EL (cell line): ENCODE results near the gene TSC22D1.
A peak's percentile ranks its signal among the peaks of the same experiment; 100 is the strongest.

ENCODE experiments used
- DNase-seq: peaks from one replicate; pipeline ENCODE4 v3.0.0-alpha.2; 2016

Gene TSC22D1

DNA sequence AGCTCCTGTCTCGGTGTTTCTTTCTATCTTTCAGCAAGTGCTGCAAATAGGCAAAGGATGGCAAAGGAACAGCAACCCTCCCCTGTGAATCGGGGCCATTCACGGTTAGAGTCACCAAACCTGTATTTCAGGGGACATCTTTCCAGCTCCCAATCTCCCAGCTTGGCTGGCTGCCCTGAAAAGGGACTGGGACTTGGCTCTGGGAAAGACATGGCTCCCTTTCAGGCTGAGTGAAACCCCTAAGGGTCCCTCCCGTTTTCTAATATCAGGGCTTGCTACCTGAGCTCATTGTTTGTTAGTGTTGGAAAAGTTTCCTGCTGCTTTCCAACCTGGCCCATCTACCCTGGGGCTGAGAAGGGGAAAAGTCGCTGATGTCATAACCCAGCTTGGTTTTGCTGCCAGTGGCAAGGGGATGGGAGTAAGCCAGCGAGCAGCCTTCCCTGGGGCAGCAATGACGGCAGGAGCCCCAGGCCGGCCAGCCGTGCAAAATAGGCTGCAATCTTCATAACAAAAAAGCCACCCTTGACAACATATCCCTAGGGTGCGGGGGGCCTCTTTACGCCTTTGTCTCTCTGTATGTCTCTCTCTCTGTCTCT, 172.6 kb downstream of the TSC22D1 start:
- no peak for DNase-seq

DNA sequence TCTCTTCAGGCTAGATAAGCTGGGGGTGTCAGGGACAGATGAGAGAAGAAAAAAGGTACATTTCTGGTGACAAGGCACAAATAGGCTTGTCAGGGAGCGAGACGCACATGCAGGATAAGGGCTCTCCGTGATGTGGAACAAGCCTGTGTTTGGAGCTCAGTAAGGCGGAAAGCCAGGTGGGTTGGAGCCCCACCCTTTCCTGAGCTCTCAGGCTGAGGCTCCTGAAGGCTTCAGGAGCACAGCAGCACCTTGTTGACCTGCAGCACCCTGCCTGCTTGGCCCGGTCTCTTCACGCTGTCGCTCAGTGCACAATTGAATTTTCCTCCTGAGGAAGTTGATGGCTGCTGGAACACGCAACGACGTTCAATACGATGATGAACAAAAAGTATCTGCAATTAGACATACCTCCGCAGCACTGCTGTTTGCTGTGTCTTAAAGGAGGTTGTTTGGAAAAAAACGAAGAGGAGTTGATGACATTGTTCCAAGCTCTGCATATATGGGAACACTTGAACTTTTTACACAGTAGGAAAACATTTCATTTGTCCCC, 173.2 kb downstream of the TSC22D1 start:
- no peak for DNase-seq

DNA sequence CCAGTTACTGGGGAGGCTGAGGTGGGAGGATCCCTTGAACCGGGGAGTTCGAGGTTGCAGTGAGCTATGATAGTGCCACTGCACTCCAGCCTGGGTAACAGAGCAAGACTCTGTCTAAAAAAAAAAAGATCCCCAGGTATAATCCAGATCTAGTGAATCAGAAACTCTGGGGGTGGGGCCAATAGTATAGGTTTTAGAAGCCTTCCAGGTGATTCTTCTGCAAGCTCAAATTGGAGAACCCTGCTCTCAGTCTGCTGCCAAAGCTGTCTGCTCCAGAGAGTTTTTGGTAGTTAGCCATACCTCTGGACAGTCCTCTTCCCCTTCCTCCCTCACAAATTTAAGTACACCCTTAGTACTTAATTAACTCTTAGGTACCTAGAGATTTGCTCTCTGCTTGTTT, 174.6 kb downstream of the TSC22D1 start:
- no peak for DNase-seq

DNA sequence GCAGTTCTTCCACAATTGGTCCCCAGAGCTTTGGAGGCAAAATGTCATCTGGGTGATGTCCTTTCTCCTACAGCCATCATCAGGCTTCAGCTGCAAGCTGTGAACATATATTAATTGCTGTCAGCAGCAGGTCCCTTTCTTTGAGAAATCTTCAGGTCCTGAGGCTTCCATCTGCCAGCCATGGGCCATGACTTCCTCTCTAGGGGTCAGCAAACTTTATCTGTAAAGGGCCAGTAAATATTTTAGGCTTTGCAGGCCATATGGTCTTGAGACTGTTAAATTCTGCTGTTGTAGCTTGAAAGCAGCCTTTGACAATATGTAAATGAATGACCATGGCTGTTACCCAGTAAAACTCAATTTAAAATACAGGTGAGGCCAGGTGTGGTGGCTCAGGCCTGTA, 175.4 kb downstream of the TSC22D1 start:
- DNase-seq: no peak

DNA sequence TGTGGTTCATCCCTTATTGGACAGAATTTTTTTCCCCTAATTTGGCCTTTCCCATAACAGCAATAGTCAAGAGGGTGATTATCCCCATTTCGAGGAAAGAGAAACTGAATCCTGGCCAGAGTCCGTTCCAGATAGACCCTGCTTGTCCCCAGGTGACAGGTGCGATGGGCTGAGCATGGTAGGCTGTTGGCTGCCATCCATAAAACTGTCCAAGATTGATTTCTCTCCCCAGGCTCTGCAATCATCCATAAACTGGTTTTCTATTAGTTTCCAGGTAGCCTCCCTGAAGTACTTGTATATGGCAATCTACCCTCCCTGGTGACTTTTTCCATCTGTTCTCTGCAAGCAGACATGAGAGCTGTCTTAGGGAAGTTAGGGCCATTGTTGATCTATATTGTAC, 177.1 kb downstream of the TSC22D1 start:
- DNase-seq: no peak

DNA sequence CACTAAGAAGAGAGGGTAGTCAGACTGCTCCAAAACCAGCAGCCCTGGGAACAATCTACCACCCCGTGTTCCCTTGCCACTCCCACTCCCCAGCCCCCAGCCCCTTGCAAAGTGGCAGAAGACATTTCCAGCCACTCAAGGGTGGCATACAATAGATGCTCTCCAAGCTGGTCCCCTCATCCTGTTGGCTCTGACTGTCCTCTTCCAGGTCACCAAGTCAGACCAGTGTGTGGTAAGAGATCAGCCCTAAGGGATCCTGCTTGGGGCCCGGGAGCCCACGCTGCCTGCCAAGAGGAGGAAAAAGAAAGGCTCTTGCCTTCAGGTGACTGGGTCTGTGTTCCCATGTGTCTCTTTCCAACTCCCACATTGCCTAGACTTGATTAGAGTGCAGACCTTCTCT, 177.5 kb downstream of the TSC22D1 start:
- DNase-seq: no peak

DNA sequence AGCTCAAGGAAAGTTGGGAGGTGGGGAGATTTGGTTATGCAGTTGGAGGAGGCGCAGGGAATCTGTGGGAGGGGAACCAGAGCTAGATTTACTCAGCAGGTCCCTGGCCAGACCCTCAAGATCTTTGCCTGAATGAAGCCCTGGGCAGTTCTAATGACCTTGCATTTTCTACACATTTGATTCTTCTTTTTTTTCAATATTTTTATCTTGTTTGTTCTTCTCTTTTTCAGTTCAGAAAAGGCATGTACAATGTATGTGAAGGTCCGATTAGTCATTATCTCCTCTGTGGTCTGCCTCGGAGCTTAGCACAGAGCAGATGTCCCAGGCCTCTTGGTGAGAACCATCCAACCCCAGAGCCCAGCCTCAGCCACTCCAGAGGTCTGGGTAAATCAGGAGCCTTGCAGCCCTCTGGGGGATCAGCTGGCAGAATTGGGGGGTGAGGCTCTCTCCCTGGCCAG, 178.3 kb downstream of the TSC22D1 start:
- DNase-seq: no peak

DNA sequence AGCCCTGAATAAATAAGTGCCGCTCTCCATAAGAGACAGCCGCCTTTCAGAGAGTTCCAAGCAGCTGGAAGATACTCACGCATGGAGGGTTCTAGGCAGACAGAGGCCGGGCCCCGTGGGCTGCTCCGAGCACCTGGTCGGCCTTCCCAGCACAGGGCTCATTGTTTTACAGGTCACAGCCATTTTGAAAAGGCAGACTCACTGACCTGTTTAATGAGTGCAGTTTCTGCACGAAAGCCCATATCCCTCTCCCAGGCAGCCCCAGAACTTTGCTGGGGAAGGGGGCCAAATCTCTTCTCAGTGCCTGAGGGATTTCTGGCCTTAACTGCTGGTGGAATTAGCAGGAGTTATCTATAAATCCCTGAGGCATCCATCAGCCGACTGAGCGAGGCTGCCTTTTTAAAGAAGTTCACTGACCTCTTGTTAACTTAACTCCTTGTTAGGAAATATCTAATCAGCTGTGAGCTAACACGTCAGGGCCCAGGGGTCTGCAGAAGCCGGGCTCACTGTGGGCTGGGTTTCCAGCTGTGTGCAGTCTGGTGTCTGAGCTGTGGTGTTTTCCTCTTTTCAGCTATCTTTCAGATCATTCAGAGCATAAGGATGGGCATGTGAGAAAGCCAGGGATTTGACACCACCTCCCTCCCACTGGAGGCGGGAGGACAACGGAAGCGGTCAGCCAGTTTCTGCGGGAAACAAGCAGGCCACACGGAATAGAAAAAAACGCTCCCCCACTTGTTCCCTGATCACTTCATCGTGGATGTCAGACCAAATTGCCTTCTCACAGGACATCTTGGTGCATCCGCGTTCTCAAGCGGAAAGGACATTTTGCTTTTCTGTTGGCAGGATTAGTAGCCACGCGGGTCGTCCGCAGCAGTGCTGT, 179.2 kb downstream of the TSC22D1 start:
- peak; percentile 21 for DNase-seq

DNA sequence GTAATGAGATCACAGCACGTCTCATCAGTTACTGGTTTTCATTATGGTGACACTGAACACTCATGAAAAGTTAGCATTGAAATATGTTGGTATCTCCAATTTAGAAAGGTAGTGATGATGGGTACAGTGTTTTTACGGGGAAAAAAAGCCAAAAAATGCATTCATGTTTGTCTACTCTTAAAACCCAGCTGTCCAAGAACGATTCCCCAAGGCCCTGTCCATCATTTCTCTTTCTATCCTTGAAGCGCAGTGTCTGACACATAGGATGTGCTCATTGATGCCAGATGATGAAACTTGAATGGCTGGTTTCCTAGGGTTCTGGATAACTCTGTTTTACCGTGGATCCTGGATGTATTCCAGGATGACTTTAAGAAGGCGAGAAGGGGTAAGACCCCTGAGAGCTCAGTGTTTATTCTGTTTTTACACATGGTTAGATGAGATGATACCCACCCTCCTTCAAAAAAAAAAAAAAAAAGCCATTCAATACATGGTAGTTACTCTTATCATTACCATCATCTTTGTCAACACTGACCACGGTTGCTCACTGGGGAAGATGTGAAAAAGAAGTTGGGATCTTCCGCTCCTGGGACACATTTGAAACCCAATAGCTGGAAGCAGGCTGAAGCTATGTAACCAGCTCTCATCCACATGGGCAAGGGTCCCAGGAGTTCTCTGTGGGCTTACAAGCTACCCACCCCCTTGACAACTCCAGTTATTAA, 180.0 kb downstream of the TSC22D1 start:
- no peak for DNase-seq

DNA sequence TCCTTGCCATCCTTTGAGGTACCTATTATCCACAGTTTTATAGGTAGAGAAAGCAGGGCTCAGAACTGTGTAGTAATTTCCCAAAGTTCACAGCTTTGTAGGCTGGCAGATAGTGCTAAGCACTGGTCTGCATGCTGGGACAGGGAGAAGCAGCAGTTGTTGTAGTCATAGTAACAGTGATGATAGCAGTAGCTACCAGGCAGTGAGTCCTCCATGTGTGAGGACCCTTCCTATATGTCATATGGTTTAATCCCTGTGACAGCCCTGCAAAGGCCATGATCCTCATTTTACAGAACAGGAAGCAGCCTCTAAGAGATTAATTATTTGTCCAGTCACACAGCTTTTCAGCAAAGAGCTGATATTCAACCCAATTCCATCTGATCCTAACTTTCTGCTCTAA, 181.5 kb downstream of the TSC22D1 start:
- no peak for DNase-seq

DNA sequence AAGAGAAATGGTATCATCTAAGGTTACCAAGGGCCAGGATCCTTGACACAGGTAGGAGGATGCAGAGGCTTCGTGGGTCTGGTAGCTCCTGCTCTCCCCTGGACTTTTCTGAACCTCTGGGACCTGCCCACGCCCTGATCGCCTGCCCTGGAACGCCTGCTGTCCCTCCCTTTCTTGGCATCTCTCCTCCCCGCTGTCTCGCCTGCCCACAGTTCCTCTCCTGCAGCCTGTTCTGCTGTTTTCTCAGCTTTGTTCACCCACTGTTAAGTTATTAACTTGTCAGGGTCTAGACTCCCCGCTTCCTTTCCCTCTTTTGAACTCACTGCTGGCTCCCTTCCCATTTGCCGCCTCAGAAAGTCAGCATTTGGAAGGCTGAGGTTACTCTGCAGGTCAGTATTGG, 182.7 kb downstream of the TSC22D1 start:
- no peak for DNase-seq

DNA sequence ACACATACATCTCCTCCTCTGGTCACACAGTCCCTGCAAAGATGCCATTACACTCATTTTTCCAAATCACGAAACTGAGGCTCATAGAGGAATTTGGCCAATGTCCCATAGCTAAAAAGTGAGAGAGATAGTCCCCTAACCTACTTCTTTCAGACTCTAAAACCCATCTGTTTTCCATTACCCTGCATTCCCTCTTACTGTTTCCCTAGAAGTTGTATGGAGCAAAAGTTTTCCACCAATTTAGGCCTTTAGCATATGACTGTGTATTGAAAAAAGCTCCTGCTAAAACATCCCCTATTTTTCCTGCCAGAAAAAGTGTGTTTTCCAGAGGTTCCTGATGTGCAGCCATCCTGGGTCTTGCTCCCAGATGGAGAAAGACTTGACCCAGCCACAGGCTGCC, 186.3 kb downstream of the TSC22D1 start:
- DNase-seq: no peak

DNA sequence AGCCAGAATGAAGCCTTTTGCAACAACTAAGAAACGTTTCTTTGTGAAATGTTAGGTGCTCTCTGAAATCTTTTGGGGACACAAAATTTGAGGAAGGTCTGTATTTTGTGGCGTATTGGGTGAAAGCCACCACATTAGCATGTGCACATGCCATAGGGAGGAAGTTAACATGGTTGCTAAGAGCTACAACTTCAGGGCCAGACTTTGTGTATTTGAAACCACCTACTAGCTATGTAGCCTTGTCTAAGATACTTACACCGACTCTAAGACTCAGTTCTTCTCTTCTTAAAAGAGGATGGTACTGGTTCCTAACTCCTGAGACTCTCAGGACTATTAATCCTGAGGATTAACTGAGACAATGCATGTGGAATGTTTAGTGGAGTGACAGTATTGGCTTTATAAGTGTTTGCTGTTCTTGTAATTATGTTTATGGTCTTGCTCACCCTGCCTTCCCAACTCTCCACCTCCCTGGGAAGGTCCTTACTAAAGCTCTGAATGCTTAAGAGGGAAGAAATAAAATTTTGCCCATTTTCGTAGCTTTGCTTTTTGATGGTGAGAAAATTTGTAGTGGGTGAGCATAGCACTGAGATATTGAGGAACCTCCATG, 187.0 kb downstream of the TSC22D1 start:
- no peak for DNase-seq

DNA sequence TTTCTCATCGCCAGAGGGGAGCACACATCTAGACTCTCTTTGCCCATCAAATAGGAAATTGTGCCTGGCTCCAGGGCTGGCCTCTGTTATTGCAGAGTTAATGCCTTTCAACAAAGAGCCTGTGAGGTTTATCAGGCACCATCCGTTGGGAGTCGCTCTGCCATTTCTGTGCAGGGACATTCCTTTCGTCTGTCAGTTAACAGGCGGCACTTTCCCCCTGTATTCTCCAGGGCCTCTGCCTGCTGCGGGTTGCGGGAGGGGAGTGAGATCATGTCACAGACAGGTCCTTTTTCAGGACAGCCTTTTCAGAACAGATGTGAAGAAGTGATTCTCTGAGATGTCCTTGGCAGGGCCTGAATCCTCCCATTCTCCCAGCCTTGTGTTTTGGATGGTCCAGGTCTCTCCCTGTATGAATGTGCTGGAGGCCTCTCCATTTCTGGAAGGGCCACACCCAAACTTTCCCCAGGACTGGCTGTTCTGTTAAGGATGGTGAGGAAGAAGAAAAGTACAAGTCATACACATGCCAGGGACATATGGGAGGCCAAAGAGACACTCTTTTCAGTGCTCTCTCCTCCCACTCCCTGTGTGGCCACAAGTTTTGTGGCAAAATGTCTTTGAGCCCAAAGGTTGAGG, 187.6 kb downstream of the TSC22D1 start:
- no peak for DNase-seq

DNA sequence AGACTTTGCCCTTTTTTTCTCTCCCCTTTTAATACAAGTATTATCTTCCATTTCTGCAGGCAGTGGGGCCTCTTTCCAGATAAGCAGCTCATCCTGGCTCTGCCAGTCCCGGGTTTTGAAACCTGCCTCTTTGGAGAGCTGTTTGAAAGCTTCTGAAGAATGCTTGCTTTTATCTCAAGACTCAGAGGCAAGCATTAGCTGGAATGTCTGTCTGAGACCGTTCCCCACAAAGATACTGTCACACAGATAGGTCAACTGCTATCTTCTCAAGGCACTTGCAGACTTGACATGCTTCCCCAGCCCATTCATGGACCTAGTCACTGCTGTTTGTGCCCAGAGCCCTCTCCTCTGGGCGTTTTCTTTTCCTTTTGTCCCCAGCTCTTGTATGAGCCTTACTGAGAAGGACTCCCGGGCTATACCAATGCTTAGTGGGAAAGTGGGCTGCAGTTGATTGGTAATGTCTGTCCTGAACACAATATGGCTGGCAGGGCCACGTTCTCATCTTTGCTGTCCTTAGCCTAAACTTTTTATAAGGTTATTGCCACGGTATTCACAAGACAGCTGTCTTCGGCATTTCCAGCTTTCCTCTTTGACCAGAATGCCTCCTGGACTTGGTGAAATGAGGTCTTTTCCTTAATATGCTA, 189.1 kb downstream of the TSC22D1 start:
- DNase-seq: no peak

DNA sequence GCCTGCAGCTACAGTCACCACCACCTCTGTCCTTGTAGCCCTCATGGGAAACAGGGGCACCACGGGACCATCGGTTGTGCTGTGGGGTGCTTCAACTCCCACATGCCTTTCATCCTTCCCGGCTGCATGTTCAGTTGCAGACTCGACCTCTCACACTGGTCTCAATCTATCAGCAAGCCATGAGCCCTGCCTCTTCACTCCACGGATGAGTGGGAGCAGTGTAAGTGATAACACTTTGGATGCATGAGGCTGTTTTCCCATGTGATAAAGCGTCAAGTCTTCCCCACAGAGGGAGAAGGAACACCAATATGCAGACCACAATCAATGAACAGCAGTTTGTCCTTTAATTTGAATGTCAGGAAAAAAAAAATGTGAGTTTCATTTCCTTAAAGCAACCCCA, 190.3 kb downstream of the TSC22D1 start:
- no peak for DNase-seq

DNA sequence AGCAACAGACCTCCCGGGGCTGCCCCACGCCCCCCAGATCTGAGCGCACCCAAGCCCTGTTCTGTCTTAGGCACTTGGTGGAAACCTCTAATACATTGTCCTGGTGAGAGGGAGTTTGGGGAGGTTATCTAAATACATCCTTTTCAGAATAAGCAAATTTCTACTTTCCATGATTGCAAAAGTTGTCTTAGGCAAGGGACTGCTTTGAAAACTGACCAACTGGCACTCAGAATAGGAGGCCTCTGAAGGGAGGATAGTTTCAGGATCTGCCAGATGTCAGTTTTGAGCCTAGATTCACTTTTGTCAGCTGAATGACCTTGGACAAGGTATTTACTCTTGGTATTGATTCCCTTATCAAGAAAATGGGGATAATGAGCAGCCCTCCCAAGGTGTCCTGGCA, 190.7 kb downstream of the TSC22D1 start:
- DNase-seq: no peak

DNA sequence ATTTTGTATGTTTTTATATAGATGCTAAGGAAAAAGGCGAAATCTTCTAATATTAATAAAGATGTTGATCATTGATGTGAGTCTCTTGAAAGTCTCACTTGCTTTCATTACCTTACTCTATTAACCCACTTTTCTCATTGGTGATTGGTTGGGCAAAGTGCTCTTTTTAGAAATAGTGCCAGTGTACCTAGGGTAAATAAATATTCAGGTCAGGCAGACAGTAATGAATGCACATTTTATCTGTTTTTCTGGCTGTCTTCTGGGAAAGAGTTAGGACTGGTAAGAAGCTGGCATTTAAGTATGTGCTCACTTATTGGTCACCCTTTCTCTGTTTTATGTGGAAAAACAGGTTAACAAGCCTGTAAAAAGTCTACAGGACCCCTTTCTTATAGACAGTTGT, 191.4 kb downstream of the TSC22D1 start:
- no peak for DNase-seq

DNA sequence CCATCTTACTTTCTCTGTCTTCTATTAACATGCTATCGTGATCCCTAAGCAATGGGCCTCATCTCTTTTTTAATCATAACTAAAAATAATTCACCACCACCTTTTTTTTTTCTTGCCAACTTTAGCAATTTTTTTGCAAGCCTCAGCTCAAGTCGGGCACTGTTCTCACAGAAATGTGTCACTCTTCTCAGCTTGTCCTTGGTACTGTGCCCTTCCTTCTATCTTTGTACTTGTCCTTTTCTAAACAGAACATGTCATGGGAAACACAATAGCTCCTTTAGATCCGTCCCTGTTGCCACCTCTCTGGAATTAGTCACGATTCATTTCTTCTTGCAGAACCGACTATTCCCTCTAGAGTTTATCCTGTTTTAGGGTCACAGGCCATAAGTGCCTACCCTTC, 192.2 kb downstream of the TSC22D1 start:
- no peak for DNase-seq

DNA sequence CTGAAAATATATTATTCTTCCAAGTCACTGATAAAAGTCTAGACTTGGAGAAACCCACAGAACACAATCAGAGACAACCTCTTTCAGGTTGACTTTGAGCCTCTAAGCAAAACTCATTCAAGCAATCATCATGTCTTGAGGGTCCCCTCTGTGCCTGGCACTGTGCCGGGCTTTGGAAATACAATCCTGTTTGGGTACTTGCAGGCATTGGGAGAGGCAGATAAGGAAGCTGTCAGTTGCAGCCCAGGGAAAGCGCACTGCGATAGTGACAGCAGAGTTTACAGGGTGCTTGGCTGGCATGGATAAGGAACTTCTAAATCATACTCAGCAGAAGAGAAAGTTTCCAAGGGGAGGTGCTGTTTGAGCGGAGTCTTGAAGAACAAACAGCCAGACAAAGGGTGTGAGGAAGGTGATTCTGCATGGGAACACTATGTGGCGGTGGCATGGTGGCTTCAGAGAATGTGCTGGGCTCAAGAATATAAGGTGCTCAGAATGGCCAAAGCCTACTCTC, 193.4 kb downstream of the TSC22D1 start:
- no peak for DNase-seq
